GM12878 (cell line): ENCODE results near the gene VCP. TPM values are rescaled to one million over a fixed set of nuclear protein-coding genes. Genes with fewer than 3 reads are reported as not detected.

Source experiments
- ASH2L ChIP-seq: fragments of 300-600, 200-600 bp; sonication (generic); IDR thresholded peaks from 2 replicates; pipeline ENCODE4 v1.6.1; 2017; ENCODE audit warnings: low read depth, mild to moderate bottlenecking, borderline replicate concordance
- BACH1 ChIP-seq: fragments of 450-650 bp; IDR thresholded peaks from 2 replicates; pipeline ENCODE4 v1.6.1; 2017; ENCODE audit warnings: mild to moderate bottlenecking, borderline replicate concordance
- BMI1 ChIP-seq: fragments of 450-650 bp; IDR thresholded peaks from 2 replicates; pipeline ENCODE4 v1.6.1; 2016; ENCODE audit warnings: mild to moderate bottlenecking, moderate library complexity, borderline replicate concordance
- CTCF ChIP-seq, 3 experiments: IDR thresholded peaks in 2 of 3; conservative IDR thresholded peaks in 1 of 3; 2 replicates each; pipeline ENCODE4 v1.5.1; 2011; ENCODE audit warnings: low read depth in 3 of 3, low read length in 3 of 3, mild to moderate bottlenecking in 3 of 3, control low read depth in 2 of 3, moderate library complexity in 2 of 3, inconsistent platforms in 1 of 3, mixed read lengths in 1 of 3; ENCODE audit not compliant: control insufficient read depth in 2 of 3, insufficient read depth in 1 of 3; ENCODE audit errors: extremely low read depth in 1 of 3
- E2F4 ChIP-seq: IDR thresholded peaks from 2 replicates; pipeline ENCODE4 v1.6.1; 2012; ENCODE audit warnings: low read depth, low read length, improper control_type of control experiment
- E4F1 ChIP-seq: fragments of 450-650 bp; IDR thresholded peaks from 2 replicates; pipeline ENCODE4 v1.6.1; 2018; ENCODE audit warnings: borderline replicate concordance, mild to moderate bottlenecking; ENCODE audit not compliant: partially characterized antibody
- EZH2 ChIP-seq: IDR thresholded peaks from 2 replicates; pipeline ENCODE4 v1.6.1; 2012; ENCODE audit warnings: low read depth, mild to moderate bottlenecking, control low read depth, inconsistent platforms, low read length, borderline replicate concordance; ENCODE audit not compliant: control insufficient read depth
- FOXK2 ChIP-seq: fragments of 450-650 bp; IDR thresholded peaks from 2 replicates; pipeline ENCODE4 v1.6.1; 2017; ENCODE audit warnings: mild to moderate bottlenecking, moderate library complexity
- KLF5 ChIP-seq: fragments of 450-650 bp; IDR thresholded peaks from 2 replicates; pipeline ENCODE4 v1.6.1; 2014; ENCODE audit warnings: mild to moderate bottlenecking; ENCODE audit not compliant: partially characterized antibody
- MTA3 ChIP-seq: IDR thresholded peaks from 2 replicates; pipeline ENCODE4 v1.6.1; 2012; ENCODE audit warnings: low read length, inconsistent platforms, borderline replicate concordance
- MYB ChIP-seq: fragments of 150-350 bp; IDR thresholded peaks from 2 replicates; pipeline ENCODE4 v1.6.1; 2014; ENCODE audit warnings: mild to moderate bottlenecking, low read depth, low read length, borderline replicate concordance
- NFXL1 ChIP-seq: fragments of 450-650 bp; IDR thresholded peaks from 2 replicates; pipeline ENCODE4 v1.6.1; 2017; ENCODE audit warnings: antibody characterized with exemption, mild to moderate bottlenecking, borderline replicate concordance
- NKRF ChIP-seq: fragments of 450-650 bp; conservative IDR thresholded peaks from 2 replicates; pipeline ENCODE4 v1.6.1; 2017; ENCODE audit warnings: mild to moderate bottlenecking, moderate library complexity
- PKNOX1 ChIP-seq: fragments of 450-650 bp; IDR thresholded peaks from 2 replicates; pipeline ENCODE4 v1.6.1; 2016; ENCODE audit warnings: mild to moderate bottlenecking
- PML ChIP-seq: IDR thresholded peaks from 2 replicates; pipeline ENCODE4 v1.6.1; 2012; ENCODE audit warnings: low read length, inconsistent platforms
- RB1 ChIP-seq: fragments of 450-650 bp; formaldehyde crosslinking; IDR thresholded peaks from 2 replicates; pipeline ENCODE4 v1.6.1; 2017; ENCODE audit warnings: mild to moderate bottlenecking, borderline replicate concordance
- ZNF207 ChIP-seq: fragments of 450-650 bp; IDR thresholded peaks from 2 replicates; pipeline ENCODE4 v1.6.1; 2014; ENCODE audit warnings: antibody characterized with exemption, mild to moderate bottlenecking, borderline replicate concordance
- polyA plus RNA-seq, 11 experiments: library from polyadenylated mRNA; depleted of rRNA in 4 of 11; unstranded in 6 of 11; stranded (reverse) in 5 of 11; fragments of >200 nt; fragmentation: Nextera tagmentation in 4 of 11; fragmentation: Illumina TruSeq in 1 of 11; extraction: Ambion mirVana in 4 of 11; extraction: Trizol in 1 of 11; gene quantifications; 1 replicate in 1 of 11; 2 replicates in 10 of 11; pipeline versions ENCODE4 v1.2.1 to v1.2.3, GENCODE V29; 2011 to 2016; ENCODE audit warnings: inconsistent platforms in 2 of 11, missing spikeins in 2 of 11, low read depth in 1 of 11
- total RNA-seq, 4 experiments: library from RNA; depleted of rRNA in 3 of 4; stranded (reverse); fragments of >200 nt in 3 of 4; fragmentation: Illumina TruSeq in 1 of 4; extraction: Trizol in 1 of 4; gene quantifications; 2 replicates each; pipeline versions ENCODE4 v1.2.1 to v1.2.3, GENCODE V29; 2013 to 2021

VCP gene
- total and polyA plus RNA-seq, 10 of the 15 experiments (the other 5 are each of a cell fraction or from before 2014, with no cell fraction given): 7.4 to 327 (median 244) TPM

GRCh38 chr9:35072461-35073278 lies at the start of gene VCP (continued):
- TF ChIP-seq CTCF (IDR thresholded peaks at IDR 0.05 in 2 of 3, conservative IDR thresholded peaks at IDR 0.05 in 1 of 3; ENCODE audit: control insufficient read depth in 2 of 3, extremely low read depth in 1 of 3, insufficient read depth in 1 of 3, low read depth in 3 of 3, low read length in 3 of 3): 0 out of 6 replicates have a peak, but pooled peaks of 1 of the 3 experiments have one; percentile 10
- TF ChIP-seq KLF5: no peak
- TF ChIP-seq PML: no peak
- no peak for TF ChIP-seq E4F1
- TF ChIP-seq BMI1: no peak
- TF ChIP-seq ZNF207: no peak
- no peak for TF ChIP-seq E2F4
- TF ChIP-seq NKRF: no peak
- no peak for TF ChIP-seq NFXL1
- no peak for TF ChIP-seq MTA3
- peak; percentile 35 for TF ChIP-seq BACH1
- TF ChIP-seq FOXK2: no peak
- TF ChIP-seq EZH2: no peak
- TF ChIP-seq ASH2L: no peak
- TF ChIP-seq PKNOX1: peak; percentile 98
- TF ChIP-seq RB1: no peak
- no peak for TF ChIP-seq MYB
